Urothelium cell line (cell line): Measurements from ENCODE around the gene NHERF2.
A peak's percentile ranks its signal among the peaks of the same experiment; 100 is the strongest.
"Not testable (repeated sequence)": the region's sequence is repeated elsewhere in the genome, so short reads cannot be mapped to it uniquely, and the experiment has no call there.

Experiments
- DNase-seq: peaks from one replicate; pipeline ENCODE4 v3.0.0; 2011; ENCODE audit warnings: low spot score, mixed read lengths
- FAIRE-seq: peaks from 2 replicates; lab custom pipeline; 2011; peaks lifted over from hg19 to GRCh38; lab: Jason Lieb, UNC

Gene NHERF2

DNA sequence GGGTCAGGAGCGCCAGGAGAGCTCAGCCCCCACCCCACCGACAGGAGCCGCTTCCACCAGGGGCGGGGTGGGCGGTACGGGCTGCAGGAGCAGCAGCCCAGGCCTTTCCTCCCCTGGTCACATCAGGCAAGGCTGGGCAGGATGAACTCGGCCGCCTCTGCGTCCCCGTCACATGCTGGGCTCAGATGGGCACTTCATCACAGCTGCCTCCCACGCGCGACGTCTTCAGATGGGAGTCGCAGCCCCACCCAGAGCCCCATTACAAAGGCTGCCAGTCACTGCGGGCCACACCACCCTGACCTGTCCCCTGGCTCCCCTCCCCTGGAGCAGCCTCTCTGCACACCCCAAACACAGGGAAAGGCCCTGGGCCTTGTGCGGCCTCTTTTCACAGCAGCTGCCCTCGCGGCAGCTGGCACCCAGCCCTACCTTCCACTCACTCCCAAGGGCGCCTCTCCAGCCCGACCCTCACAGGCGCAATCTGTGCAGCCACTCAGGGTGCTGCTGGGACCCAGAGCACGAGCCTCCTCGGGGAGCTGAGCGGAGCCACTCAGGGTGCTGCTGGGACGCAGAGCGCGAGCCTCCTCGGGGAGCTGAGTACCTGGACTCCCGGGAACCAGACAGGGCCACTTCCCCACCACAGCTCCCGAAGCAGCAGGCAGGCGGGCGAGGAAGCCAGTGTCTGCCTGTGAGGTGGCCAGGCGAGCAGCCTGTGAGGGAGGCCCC, 21.7 kb upstream of the NHERF2 start:
- DNase-seq (no peak), FAIRE-seq (no peak)

DNA sequence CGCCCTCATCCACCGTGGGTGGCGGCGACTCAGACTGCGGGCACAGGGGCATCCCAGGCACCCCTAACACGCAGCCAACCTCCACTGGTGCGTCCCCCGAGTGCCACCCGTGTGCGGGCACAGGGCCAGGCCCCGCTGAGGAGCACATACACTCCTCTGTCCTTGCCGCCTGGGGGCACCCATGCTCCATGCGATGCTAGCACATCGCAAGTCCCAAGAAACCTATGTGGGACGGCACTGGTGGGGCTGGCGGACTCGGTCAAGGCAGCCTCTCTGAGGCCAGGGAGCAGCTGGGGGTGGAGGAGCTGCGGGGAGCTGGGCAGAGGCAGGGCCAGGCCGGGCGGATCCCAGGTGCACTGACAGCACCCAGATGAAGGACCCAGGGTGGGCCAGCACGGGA, 21.1 kb upstream of the NHERF2 start:
- no peak for DNase-seq
- no peak for FAIRE-seq

DNA sequence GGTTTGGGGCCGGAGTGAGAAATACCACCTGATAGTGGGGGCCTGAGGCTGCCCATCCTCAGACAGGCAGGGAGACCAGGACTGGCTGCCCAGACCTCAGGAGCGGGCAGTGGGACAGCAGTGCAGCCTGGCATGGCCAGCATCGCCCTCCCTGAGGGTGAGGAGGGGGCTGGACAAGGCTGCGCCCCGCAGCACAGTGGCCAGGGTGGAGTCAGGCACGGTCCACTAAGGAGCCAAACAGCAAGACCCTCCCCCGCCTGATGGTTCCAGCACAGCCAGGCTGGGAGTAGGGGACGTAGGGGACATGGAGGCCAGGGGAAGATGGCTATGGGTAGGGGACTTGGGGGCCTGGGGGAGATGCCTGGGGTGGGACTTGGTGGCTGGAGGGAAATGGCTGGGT, 20.4 kb upstream of the NHERF2 start:
- DNase-seq: no peak
- FAIRE-seq: no peak

DNA sequence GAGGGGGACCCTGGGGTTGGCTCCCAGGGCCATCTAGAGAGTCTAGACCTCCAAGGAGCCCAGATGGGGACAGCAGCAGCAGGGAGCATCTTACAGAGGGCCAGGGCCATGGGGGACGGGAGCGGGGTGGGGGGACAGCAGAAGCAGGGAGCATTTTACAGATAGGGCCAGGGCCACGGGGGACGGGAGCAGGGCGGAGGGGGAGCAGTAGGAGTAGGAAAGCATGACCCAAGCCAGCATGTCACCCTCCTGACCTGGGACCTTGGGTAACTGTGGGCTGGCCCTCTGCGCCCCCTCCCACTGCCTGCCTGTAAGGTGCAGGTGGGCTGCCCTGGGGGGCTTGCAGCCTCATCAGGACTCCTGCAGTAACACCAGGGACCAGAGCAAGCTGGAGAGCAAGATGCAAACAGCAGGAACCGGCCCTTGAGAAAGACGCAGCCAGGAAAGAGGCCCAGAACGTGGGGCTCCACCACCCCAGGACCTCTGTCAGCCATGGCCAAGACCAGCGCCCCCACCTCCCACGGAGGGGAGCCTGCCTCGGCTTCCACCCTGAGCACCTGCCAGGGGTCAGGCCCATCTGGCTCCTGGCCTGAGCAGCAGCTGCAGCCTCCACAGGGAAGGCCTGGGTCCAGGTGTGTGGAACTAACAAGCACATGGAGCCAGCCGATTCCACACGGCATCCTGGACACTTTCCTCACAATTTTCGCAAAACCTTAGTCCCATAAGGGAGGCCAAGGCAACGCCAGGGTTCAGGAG, 19.4 kb upstream of the NHERF2 start:
- FAIRE-seq (no peak), DNase-seq (no peak)

DNA sequence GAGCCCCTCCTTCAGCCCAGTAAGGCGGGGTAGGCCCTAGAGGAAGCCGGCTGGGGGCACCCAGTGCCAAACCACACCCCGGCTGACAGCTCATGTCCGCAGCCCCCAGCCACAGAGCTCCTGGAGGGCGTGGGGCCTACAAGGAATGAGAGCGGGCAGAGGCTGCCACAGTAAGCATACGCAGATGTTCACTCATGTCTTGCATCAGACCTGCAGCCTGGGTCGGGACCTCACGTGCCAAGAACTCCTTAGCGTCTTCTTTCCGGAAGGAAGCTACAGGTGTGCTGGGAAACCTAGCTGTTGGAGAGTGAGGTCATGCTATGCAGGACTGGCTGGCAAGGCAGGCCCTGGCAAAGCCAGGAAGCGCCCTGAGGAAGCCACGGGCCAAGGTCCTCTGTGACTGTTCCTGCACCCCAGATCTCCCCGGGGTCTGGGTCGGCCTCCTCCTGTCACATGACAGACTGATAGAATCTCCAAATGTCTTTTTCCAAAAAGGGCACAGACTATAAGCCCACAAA, 18.6 kb upstream of the NHERF2 start:
- FAIRE-seq (no peak), DNase-seq (no peak)

DNA sequence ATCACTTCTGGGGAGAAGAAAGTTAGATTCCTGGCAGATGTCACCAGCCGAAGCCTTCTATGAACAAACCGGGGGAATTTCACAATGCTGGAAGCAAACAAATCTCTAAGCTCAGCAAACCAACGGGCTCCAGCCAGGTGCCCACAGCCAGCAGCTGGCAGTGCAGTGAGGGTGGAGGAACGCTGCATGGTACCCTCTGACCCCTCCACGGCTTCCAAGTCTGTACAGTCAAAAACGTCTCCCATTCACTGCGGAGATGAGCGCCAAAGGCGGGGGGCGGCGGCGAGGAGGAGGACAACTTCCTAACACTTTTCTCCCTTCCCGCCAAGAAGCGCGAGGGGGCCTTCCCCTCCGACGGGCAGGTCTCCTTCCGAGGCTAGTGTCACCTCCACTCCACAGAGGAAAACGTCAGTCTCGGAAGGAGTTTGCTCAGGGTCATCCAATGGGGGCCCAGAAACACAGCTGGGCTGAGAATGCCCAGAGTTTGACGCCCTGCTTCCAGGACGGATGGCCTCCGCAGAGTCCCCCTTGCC, 18.0 kb upstream of the NHERF2 start:
- FAIRE-seq: no peak
- no peak for DNase-seq

DNA sequence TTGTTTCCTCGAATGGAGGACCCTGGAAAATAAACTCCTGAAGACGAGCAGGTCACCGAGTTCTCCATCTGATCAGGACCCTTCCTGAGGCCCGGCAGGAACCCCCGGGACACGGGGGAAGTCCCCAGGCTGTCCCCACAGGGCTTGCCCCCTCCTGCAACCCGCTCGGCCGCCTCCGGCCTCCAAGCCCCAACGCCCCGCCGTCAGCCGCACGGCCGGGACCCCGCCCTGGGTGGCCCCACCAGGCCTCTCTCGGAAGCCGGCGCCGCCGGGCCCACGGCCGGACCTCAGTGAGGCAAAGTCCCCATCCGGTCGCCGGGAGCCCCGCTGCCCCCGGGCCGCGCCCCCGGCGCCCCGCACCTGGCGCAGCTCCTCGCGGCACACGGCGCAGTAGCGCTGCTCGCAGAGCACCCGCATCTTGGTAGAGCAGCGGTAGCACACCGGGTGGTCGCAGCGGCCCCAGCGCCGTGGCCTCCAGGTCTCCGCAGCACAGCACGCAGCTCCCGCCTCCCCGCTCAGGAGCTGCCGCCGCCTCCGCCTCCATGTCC, 17.5 kb upstream of the NHERF2 start:
- DNase-seq (peak; percentile 40), FAIRE-seq (no peak)

DNA sequence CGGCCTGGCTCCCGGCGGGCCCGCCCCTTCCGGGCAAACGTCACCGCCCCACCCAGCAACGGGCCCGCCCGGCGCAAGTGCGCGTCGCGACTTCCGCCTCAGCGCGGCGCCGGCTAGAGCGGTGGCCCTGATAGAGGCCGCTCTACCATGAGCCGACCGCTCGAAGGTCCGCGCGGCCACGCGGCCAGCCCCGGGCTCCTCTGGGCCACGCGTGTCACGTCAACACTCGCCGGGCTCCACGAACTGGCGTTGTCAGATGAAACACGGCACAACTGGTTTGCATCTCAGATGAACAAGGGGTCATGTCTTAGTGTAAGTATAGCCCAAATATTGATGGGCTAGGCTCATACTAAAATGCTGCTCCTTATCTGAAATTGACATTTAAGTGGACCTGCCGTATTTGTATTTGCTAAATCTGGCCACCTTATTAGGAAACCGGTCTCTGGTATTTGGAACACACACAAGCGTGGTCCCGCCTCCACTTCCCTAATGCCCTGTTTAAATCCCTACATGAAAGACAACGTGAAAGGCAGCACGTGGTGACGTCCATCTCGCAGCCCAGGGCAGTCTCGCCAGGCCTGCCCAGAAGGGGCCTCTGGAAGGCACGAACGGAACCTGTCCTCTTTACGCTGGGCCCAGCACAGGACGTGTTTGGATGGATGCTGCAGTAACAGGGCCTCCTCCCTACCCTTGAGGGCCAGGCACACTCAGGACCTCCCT, 16.8 kb upstream of the NHERF2 start, which contains the start of gene ZNF598:
TSS of gene ZNF598 (minus strand) at position 31 of the 720 bp plus-strand sequence.
- FAIRE-seq (peak; percentile 96), DNase-seq (peak; percentile 96)

DNA sequence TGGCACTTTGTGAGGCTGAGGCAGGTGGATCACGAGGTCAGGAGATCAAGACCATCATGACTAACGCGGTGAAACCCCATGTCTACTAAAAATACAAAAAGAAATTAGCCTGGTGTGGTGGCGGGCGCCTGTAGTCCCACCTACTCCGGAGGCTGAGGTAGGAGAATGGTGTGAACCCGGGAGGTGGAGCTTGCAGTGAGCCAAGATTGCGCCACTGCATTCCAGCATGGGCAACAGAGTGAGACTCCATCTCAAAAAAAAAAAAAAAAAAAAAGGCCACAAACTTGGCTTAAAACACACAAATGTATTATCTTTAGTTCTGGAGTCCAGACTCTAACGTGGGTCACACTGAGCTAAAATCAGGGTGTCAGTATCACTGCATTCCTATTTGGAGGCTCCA, 15.0 kb upstream of the NHERF2 start:
- not testable (repeated sequence) for FAIRE-seq, DNase-seq

DNA sequence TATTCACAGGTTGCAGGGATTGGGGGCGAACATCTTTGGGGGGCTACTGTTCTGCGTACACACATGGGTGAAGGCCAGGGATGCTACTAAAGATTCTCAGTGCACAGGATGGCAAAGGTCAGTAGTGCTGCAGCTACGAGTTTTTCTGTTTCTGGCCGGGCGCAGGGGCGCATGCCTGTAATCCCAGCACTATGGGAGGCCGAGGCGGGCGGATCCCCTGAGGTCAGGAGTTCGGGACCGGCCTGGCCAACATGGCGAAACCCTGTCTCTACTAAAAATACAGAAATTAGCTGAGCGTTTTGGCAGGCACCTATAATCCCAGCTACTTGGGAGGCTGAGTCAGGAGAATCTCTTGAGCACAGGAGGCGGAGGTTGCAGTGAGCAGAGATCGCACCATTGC, 13.2 kb upstream of the NHERF2 start:
- FAIRE-seq: no peak
- no peak for DNase-seq

DNA sequence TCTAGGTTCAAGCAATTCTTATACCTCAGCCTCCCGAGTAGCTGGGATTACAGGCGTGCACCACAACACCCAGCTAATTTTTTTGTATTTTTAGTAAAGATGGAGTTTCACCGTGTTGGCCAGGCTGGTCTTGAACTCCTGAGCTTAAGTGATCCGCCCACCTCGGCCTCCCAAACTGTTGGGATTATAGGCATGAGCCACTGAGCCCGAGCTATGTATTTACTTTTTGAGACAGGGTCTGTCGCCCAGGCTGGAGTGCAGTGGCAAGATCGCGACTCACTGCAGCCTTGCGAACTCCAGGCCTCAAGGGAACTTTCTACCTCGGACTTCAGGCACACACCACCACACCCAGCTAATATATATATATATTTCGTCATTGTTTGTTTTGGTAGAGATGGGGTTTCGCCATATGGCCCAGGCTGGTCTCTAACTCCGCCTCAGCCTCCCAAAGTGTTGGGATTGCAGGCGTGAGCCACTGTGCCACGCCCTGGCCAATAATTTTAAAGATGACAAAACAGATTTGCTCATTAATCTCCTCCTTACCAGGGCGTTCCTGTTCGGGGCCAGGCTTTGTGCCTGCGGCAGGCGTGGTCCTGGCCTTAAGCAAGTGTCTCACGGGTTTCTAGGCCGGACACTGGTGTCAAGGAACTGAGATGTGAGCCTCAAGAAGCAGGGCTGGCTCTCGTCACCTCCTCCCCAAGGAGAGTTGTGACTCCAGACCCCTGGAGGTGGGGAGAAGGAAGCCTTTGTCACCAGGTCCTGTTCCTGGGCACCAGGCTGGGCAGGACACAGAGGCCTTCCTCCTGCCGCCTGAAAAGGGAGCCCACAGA, 11.4 kb upstream of the NHERF2 start:
- FAIRE-seq (no peak), DNase-seq (no peak)

DNA sequence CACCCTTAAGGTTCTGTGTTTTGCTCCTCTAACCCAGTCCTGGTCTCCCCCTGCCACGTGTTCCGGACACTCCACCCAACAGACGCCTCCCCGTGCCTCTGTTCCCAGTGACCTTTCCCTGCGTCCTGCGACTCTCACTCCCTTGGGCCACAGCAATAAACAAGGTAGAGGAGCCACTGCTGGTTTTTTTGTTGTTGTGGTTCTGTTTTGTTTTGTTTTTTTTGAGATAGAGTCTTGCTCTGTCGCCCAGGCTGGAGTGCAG, 10.8 kb upstream of the NHERF2 start:
- DNase-seq (no peak), FAIRE-seq (no peak)

DNA sequence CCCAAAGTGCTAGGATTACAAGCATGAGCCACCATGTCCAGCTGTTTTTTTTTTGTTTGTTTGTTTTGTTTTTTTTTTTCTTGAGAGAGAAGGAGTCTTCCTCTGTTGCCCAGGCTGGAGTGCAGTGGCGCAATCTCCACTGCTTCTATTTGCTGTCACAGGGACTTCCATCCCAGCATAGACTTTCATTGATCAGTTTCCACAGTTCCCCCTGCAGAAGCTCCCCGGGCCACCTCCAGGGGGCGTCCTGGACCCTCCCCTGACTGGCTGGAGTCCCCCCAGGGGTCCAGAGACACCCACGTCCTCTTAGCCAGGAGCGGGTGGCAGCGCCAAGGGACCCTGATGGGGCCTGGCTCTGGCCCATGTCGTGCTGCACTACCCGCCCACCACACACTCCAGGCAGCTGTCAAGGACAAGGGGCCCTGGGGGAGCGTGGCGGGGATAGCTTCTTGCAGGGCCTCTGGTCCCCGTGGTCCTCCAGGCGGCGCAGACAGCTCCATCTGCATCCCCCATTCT, 10.2 kb upstream of the NHERF2 start:
- FAIRE-seq (no peak), DNase-seq (no peak)

DNA sequence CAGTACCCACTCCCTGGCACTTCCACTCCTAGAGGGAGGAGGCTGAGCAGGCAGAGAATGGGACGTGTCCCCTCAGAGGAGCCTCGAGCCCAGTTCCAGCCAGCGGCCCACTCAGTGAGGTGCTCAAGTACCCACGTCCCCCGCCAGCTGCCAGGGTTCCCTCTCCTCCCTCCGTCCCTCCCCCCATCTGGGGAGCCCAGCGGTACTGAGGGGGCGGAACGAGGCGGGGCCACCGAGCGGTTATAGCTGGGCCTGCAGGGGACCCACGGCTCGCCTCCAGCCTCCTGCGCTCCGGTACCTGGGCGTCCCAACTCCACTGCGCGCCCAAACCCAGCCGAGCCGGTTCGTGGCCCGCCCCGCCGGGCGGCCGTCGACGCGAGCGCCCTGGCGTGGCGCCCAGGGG, 7.2 kb upstream of the NHERF2 start, which contains the start of gene NPW:
TSS of gene NPW (plus strand) at position 268 of the 403 bp plus-strand sequence.
- DNase-seq: no peak
- no peak for FAIRE-seq

DNA sequence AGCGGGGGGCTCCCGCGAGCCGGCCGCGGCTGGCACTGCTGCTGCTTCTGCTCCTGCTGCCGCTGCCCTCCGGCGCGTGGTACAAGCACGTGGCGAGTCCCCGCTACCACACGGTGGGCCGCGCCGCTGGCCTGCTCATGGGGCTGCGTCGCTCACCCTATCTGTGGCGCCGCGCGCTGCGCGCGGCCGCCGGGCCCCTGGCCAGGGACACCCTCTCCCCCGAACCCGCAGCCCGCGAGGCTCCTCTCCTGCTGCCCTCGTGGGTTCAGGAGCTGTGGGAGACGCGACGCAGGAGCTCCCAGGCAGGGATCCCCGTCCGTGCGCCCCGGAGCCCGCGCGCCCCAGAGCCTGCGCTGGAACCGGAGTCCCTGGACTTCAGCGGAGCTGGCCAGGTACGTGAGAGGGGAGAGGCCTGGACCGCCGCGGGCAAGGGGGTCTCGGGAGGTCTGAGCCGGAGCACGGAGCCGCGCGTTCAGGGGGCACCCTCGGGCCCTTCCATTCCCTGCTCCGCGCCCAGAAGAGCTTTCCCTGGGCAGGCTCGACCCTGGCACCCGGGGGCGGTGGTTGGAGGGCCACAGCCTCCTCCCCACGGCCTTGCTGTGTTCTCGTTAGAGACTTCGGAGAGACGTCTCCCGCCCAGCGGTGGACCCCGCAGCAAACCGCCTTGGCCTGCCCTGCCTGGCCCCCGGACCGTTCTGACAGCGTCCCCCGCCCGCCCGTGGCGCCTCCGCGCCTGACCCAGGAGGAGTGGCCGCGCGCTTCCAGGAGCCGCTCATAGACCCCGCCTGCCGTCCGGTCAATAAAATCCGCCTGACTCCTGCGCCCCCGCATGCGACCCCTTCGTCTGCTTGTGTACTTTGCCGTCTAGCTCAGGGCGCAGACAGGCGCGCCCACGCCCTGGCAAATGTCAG, 6.5 kb upstream of the NHERF2 start:
- no peak for FAIRE-seq
- no peak for DNase-seq

DNA sequence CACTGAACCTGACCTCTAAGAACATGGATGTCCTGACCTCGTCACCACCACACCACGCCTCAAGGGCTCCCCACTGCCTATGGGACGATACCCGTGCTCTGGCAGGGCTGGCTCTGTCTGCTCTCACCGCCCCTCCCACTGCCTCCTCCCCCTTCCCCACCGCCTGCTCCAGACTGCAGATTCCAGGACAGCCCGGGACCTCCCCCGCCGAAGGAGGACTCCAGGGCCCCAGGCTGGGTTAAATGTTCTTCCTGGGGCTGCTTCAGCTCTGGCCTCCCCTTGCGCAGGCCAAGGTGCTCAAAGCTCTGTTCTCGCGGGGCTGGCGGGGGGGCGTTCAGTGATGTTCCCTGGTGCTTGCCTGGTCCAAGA, 4.0 kb upstream of the NHERF2 start:
- peak; percentile 75 for FAIRE-seq
- peak; percentile 79 for DNase-seq

DNA sequence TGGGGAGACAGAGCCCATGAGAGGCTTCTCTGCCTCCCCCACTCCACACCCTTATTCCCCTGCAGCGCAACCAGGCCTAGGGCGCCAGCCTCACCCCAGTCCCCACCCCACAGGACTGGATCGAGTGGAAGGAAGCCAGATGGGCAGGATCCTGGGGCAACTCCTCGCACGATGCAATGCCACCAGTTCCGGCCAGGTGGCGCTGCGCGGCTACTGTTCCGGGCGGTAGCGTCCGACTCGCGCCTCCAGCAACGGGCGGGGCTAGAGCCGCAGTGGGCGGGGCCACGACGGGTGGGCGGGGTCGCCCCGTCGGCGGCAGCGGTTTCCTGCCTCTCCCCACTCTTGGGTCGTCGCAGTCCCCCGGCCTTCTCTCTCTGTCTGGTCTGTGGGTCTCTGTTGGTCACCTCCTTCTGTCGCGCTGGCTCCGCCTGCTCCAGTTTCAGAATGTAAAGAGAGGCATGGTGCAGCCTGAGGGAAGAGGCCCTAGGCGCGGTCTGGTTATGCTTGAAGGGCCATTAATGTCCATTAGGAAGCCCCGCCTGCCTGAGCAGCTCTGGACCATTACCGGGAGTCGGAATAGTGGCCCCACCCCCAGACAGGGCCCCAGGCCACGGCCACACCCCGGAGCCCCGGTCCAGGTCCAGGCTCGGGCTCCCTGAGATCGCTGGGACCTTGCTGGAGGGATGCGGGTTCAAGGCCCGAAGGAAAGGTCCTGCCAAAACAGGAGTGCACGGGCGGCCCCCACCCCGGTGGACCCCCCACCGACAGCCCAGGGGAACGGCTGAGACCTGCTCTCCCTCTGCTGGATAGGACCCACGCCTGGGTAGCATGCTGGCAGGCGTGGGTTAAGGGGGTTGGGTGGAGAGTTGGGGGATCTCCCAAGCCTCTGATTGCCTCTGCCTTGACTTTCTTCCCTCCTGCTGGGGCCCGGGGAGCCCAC, 3.3 kb upstream of the NHERF2 start:
- peak; percentile 44 for FAIRE-seq

DNA sequence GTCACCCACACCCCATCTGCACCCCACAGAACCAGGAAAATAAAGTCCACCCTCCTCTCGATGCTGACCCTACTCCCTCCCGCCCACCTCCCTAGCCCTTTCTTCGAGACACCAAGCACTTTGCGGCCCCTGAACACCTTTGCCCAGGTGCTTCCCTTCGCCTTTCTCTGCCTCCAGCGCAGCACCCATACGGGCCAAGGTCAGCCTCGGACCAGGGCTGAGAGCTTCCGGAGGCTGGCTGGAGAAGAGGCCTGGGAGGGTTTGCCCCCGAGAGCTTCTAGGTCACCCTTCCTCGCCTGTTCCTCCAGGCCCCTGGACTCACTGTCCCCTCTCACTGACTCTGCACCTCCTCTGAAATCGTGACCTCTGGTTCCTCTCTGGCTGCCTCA, 2.7 kb upstream of the NHERF2 start:
- DNase-seq: no peak
- no peak for FAIRE-seq

More for the DNA sequence above, 3.3 kb upstream of the NHERF2 start:
- DNase-seq: peak; percentile 97
